Nucleus accumbens (tissue), 56 donors: ENCODE data around the gene GALNT13.

Experiments used
- DNase-seq, 56 donors: peaks; one replicate each; lab custom pipeline; 2025; lab: John Stamatoyannopoulos, UW

GALNT13 gene

GRCh38 chr2:154203206-154203605 is 331.5 kb downstream of the GALNT13 start:
- no peak for DNase-seq

- DNase-seq: no peak
These were observed 332.2 kb downstream of the GALNT13 start for GRCh38 chr2:154203902-154204301.

GRCh38 chr2:154207288-154208047 is 335.7 kb downstream of the GALNT13 start:
- no peak for DNase-seq

GRCh38 chr2:154223726-154224125 is 352.0 kb downstream of the GALNT13 start:
- DNase-seq: no peak

GRCh38 chr2:154226931-154227330 is 355.2 kb downstream of the GALNT13 start:
- peak in 4 of 56 donors; percentile 1 to 22 (median 8) for DNase-seq

- no peak for DNase-seq
These were observed 357.0 kb downstream of the GALNT13 start for GRCh38 chr2:154228566-154229280.

- DNase-seq: no peak
These were observed 358.2 kb downstream of the GALNT13 start for GRCh38 chr2:154229966-154230365.

GRCh38 chr2:154231021-154231420 is 359.3 kb downstream of the GALNT13 start:
- no peak for DNase-seq

GRCh38 chr2:154233231-154233630 is 361.5 kb downstream of the GALNT13 start:
- DNase-seq: no peak

GRCh38 chr2:154238252-154238651 is 366.5 kb downstream of the GALNT13 start:
- DNase-seq: no peak

- DNase-seq: no peak
These were observed 368.6 kb downstream of the GALNT13 start for GRCh38 chr2:154240316-154240715.

GRCh38 chr2:154240921-154241379 is 369.2 kb downstream of the GALNT13 start:
- DNase-seq: no peak

GRCh38 chr2:154242687-154243086 is 371.0 kb downstream of the GALNT13 start:
- no peak for DNase-seq

- no peak for DNase-seq
These were observed 372.0 kb downstream of the GALNT13 start for GRCh38 chr2:154243685-154244084.

GRCh38 chr2:154244932-154245331 is 373.2 kb downstream of the GALNT13 start:
- DNase-seq: no peak

- DNase-seq: no peak
These were observed 375.8 kb downstream of the GALNT13 start for GRCh38 chr2:154247503-154247902.

- DNase-seq: no peak
These were observed 384.4 kb downstream of the GALNT13 start for GRCh38 chr2:154256136-154256535.

GRCh38 chr2:154259030-154259429 is 387.3 kb downstream of the GALNT13 start:
- DNase-seq: no peak

- no peak for DNase-seq
These were observed 389.8 kb downstream of the GALNT13 start for GRCh38 chr2:154261473-154262027.

- DNase-seq: no peak
These were observed 391.5 kb downstream of the GALNT13 start for GRCh38 chr2:154263206-154263605.

- no peak for DNase-seq
These were observed 392.3 kb downstream of the GALNT13 start for GRCh38 chr2:154264024-154264423.

- no peak for DNase-seq
These were observed 396.3 kb downstream of the GALNT13 start for GRCh38 chr2:154267983-154268382.
